Activated T-helper 2 cell treated with anti-CD3 and anti-CD28 coated beads, Interferon-gamma antibody, Interleukin-2, Interleukin-4, amounts not matched to agents 10 μg/mL and 5 μg/mL and 100 μg/mL, durations not matched to agents 14 hours and 24 hours and 36 hours (primary cell): ENCODE data around the gene VKORC1. TPM values are rescaled to one million over a fixed set of nuclear protein-coding genes. Genes with fewer than 3 reads are reported as not detected.

Source experiments
- DNase-seq: peaks from one replicate; pipeline ENCODE4 v3.0.0; 2021; ENCODE audit warnings: low spot score
- H3K27ac Mint-ChIP-seq: one replicate; pipeline ENCODE4 v1.8.0; 2021; ENCODE audit warnings: mixed read lengths
- H3K27me3 Mint-ChIP-seq: one replicate; pipeline ENCODE4 v1.8.0; 2021; ENCODE audit warnings: low read depth, mixed read lengths
- H3K36me3 Mint-ChIP-seq: one replicate; pipeline ENCODE4 v1.8.0; 2021; ENCODE audit warnings: low read depth, mixed read lengths
- H3K4me1 Mint-ChIP-seq: one replicate; pipeline ENCODE4 v1.8.0; 2021; ENCODE audit warnings: low read depth, mixed read lengths
- H3K4me3 Mint-ChIP-seq: one replicate; pipeline ENCODE4 v1.8.0; 2021; ENCODE audit warnings: low read depth, mild to moderate bottlenecking, moderate library complexity, mixed read lengths
- H3K9me3 Mint-ChIP-seq: one replicate; pipeline ENCODE4 v1.8.0; 2021; ENCODE audit warnings: mixed read lengths
- intact Hi-C: fragments of 100-400 bp; cut with micrococcal nuclease; formaldehyde crosslinking; loops from one replicate; pipeline ENCODE4 v1.15.1; 2023
- total RNA-seq: library from RNA; stranded (reverse); gene quantifications from 2 replicates; pipeline ENCODE4 v1.2.3, GENCODE V29; 2022

VKORC1 gene
- total RNA-seq, 1 donor from 2014 or later = 54.5 TPM

GRCh38 chr16:31134625-31135534 lies 40.3 kb upstream of the VKORC1 start:
- Mint-ChIP-seq H3K27me3 (no peaks in the 10 kb centered on the region), H3K4me1 (no peaks in the 10 kb centered on the region), H3K9me3 (no peaks in the 10 kb centered on the region), H3K36me3 (peaks cover 7% of the 10 kb centered on the region), H3K4me3 (no peak overlapping the region), H3K27ac (no peak overlapping the region)
- intact Hi-C loops = no loop called here
- DNase-seq = no peak

- no peaks in the 10 kb centered on the region for H3K9me3 Mint-ChIP-seq
- no peak for DNase-seq
- H3K4me1 Mint-ChIP-seq = no peaks in the 10 kb centered on the region
- intact Hi-C loops = no loop called here
- no peaks in the 10 kb centered on the region for H3K27me3 Mint-ChIP-seq
- H3K36me3 Mint-ChIP-seq = peaks cover 7% of the 10 kb centered on the region
- no peak overlapping the region for H3K27ac Mint-ChIP-seq
- H3K4me3 Mint-ChIP-seq = no peak overlapping the region
Measured at GRCh38 chr16:31134091-31134571, 39.5 kb upstream of the VKORC1 start.

GRCh38 chr16:31133046-31133501 lies 38.5 kb upstream of the VKORC1 start:
- H3K4me1 Mint-ChIP-seq = no peaks in the 10 kb centered on the region
- H3K36me3 Mint-ChIP-seq = peaks cover 7% of the 10 kb centered on the region
- DNase-seq = no peak

GRCh38 chr16:31132303-31132979 lies 37.8 kb upstream of the VKORC1 start:
- H3K4me1 Mint-ChIP-seq = no peaks in the 10 kb centered on the region
- intact Hi-C loops = no loop called here

More at GRCh38 chr16:31133046-31133501, 38.5 kb upstream of the VKORC1 start:
- Mint-ChIP-seq H3K27ac (no peak overlapping the region), H3K9me3 (no peaks in the 10 kb centered on the region), H3K27me3 (no peaks in the 10 kb centered on the region), H3K4me3 (no peak overlapping the region)
- intact Hi-C loops = no loop called here

GRCh38 chr16:31131841-31132271 lies 37.3 kb upstream of the VKORC1 start:
- Mint-ChIP-seq H3K36me3 (peaks cover 14% of the 10 kb centered on the region), H3K27me3 (no peaks in the 10 kb centered on the region), H3K27ac (no peak overlapping the region), H3K9me3 (no peaks in the 10 kb centered on the region), H3K4me1 (no peaks in the 10 kb centered on the region), H3K4me3 (no peak overlapping the region)
- intact Hi-C loops = no loop called here
- DNase-seq = no peak

More at GRCh38 chr16:31132303-31132979, 37.8 kb upstream of the VKORC1 start:
- peaks cover 12% of the 10 kb centered on the region for H3K36me3 Mint-ChIP-seq
- H3K9me3 Mint-ChIP-seq = no peaks in the 10 kb centered on the region
- H3K27ac Mint-ChIP-seq = no peak overlapping the region
- DNase-seq = no peak
- no peaks in the 10 kb centered on the region for H3K27me3 Mint-ChIP-seq
- H3K4me3 Mint-ChIP-seq = no peak overlapping the region

GRCh38 chr16:31131416-31131815 lies 36.8 kb upstream of the VKORC1 start:
- H3K4me3 Mint-ChIP-seq = no peak overlapping the region
- H3K36me3 Mint-ChIP-seq = peaks cover 16% of the 10 kb centered on the region
- H3K27me3 Mint-ChIP-seq = no peaks in the 10 kb centered on the region
- no peak overlapping the region for H3K27ac Mint-ChIP-seq
- no peaks in the 10 kb centered on the region for H3K9me3 Mint-ChIP-seq
- no peak for DNase-seq
- H3K4me1 Mint-ChIP-seq = no peaks in the 10 kb centered on the region
- intact Hi-C loops = no loop called here

- intact Hi-C loops = no loop called here
- Mint-ChIP-seq H3K9me3 (no peaks in the 10 kb centered on the region), H3K4me3 (no peak overlapping the region), H3K4me1 (no peaks in the 10 kb centered on the region), H3K36me3 (peaks cover 21% of the 10 kb centered on the region), H3K27ac (no peak overlapping the region), H3K27me3 (no peaks in the 10 kb centered on the region)
- DNase-seq = no peak
Measured at GRCh38 chr16:31130899-31131298, 36.3 kb upstream of the VKORC1 start.

- peaks cover 23% of the 10 kb centered on the region for H3K36me3 Mint-ChIP-seq
- no peak overlapping the region for H3K4me3 Mint-ChIP-seq
- intact Hi-C loops = no loop called here
- no peak for DNase-seq
- no peak overlapping the region for H3K27ac Mint-ChIP-seq
- no peaks in the 10 kb centered on the region for H3K27me3 Mint-ChIP-seq
- no peaks in the 10 kb centered on the region for H3K9me3 Mint-ChIP-seq
- no peaks in the 10 kb centered on the region for H3K4me1 Mint-ChIP-seq
Measured at GRCh38 chr16:31130336-31130891, 35.8 kb upstream of the VKORC1 start.

GRCh38 chr16:31129568-31130335 lies 35.2 kb upstream of the VKORC1 start:
- no peaks in the 10 kb centered on the region for H3K9me3 Mint-ChIP-seq

GRCh38 chr16:31128711-31129567 lies 34.3 kb upstream of the VKORC1 start:
- DNase-seq = no peak
- no peaks in the 10 kb centered on the region for H3K9me3 Mint-ChIP-seq
- no peak overlapping the region for H3K4me3 Mint-ChIP-seq
- peaks cover 23% of the 10 kb centered on the region for H3K36me3 Mint-ChIP-seq
- H3K27me3 Mint-ChIP-seq = no peaks in the 10 kb centered on the region
- H3K27ac Mint-ChIP-seq = no peak overlapping the region
- no peaks in the 10 kb centered on the region for H3K4me1 Mint-ChIP-seq
- intact Hi-C loops = no loop called here

More at GRCh38 chr16:31129568-31130335, 35.2 kb upstream of the VKORC1 start:
- peaks cover 23% of the 10 kb centered on the region for H3K36me3 Mint-ChIP-seq
- intact Hi-C loops = no loop called here
- no peaks in the 10 kb centered on the region for H3K4me1 Mint-ChIP-seq
- H3K4me3 Mint-ChIP-seq = no peak overlapping the region
- H3K27ac Mint-ChIP-seq = peak overlapping the region; percentile 7
- H3K27me3 Mint-ChIP-seq = no peaks in the 10 kb centered on the region
- DNase-seq = no peak

- Mint-ChIP-seq H3K27ac (no peak overlapping the region), H3K9me3 (no peaks in the 10 kb centered on the region), H3K4me1 (no peaks in the 10 kb centered on the region), H3K4me3 (no peak overlapping the region), H3K36me3 (peaks cover 24% of the 10 kb centered on the region), H3K27me3 (no peaks in the 10 kb centered on the region)
- no peak for DNase-seq
- intact Hi-C loops = no loop called here
Measured at GRCh38 chr16:31127182-31127581, 32.6 kb upstream of the VKORC1 start.
